H9 (cell line): Measurements from ENCODE around the gene CFAP77. TPM values are rescaled to one million over a fixed set of nuclear protein-coding genes. Genes with fewer than 3 reads are reported as not detected.

Experiments used
- DNase-seq: peaks from one replicate; pipeline ENCODE4 v3.0.0-alpha.2; 2017
- H2AFZ ChIP-seq: one replicate; pipeline ENCODE4 v1.6.1; 2013; ENCODE audit warnings: mild to moderate bottlenecking, low read length, control low read depth, moderate library complexity
- H2AK5ac ChIP-seq: 2 replicates; pipeline ENCODE4 v1.6.1; 2013; ENCODE audit warnings: low read length, control low read depth, mixed read lengths; ENCODE audit not compliant: insufficient read length
- H2BK120ac ChIP-seq: one replicate; pipeline ENCODE4 v1.6.1; 2013; ENCODE audit warnings: low read depth, mild to moderate bottlenecking, low read length, control low read depth, inconsistent platforms; ENCODE audit not compliant: poor library complexity, severe bottlenecking
- H2BK12ac ChIP-seq: 2 replicates; pipeline ENCODE4 v1.6.1; 2013; ENCODE audit warnings: low read length, control low read depth, mixed read lengths, low read depth; ENCODE audit not compliant: insufficient read length
- H2BK15ac ChIP-seq: 2 replicates; pipeline ENCODE4 v1.6.1; 2013; ENCODE audit warnings: low read depth, low read length, control low read depth
- H2BK20ac ChIP-seq: one replicate; pipeline ENCODE4 v1.6.1; 2013; ENCODE audit warnings: low read depth, mild to moderate bottlenecking, low read length, control low read depth, inconsistent platforms; ENCODE audit not compliant: poor library complexity, severe bottlenecking
- H2BK5ac ChIP-seq: 2 replicates; pipeline ENCODE4 v1.6.1; 2013; ENCODE audit warnings: low read length, control low read depth, mixed read lengths; ENCODE audit not compliant: insufficient read length
- H3K14ac ChIP-seq: 2 replicates; pipeline ENCODE4 v1.6.1; 2013; ENCODE audit warnings: low read length, control low read depth; ENCODE audit not compliant: insufficient read depth
- H3K18ac ChIP-seq: 2 replicates; pipeline ENCODE4 v1.6.1; 2013; ENCODE audit warnings: low read depth, mild to moderate bottlenecking, mixed read lengths, low read length, control low read depth; ENCODE audit not compliant: insufficient read length
- H3K23ac ChIP-seq: 2 replicates; pipeline ENCODE4 v1.6.1; 2013; ENCODE audit warnings: low read length, control low read depth, mixed read lengths, low read depth; ENCODE audit not compliant: insufficient read length
- H3K23me2 ChIP-seq: 2 replicates; pipeline ENCODE4 v1.6.1; 2013; ENCODE audit warnings: low read depth, mild to moderate bottlenecking, mixed read lengths, low read length, control low read depth; ENCODE audit not compliant: insufficient read length, poor library complexity, severe bottlenecking
- H3K27ac ChIP-seq: 2 replicates; pipeline ENCODE4 v1.5.1; 2013; ENCODE audit warnings: low read length, control low read depth, mixed read lengths, low read depth; ENCODE audit not compliant: insufficient read length
- H3K27me3 ChIP-seq: 2 replicates; pipeline ENCODE4 v1.6.1; 2013; ENCODE audit warnings: low read length, control low read depth, inconsistent platforms; ENCODE audit not compliant: insufficient read depth
- H3K4ac ChIP-seq: 2 replicates; pipeline ENCODE4 v1.6.1; 2013; ENCODE audit warnings: low read depth, mild to moderate bottlenecking, control low read depth, inconsistent platforms, low read length, moderate library complexity
- H3K4me1 ChIP-seq: 2 replicates; pipeline ENCODE4 v1.6.1; 2013; ENCODE audit warnings: low read length, control low read depth, inconsistent platforms; ENCODE audit not compliant: insufficient read depth
- H3K4me2 ChIP-seq: 2 replicates; pipeline ENCODE4 v1.6.1; 2013; ENCODE audit warnings: low read length, control low read depth, mixed read lengths; ENCODE audit not compliant: insufficient read length, insufficient read depth
- H3K56ac ChIP-seq: 2 replicates; pipeline ENCODE4 v1.6.1; 2013; ENCODE audit warnings: low read depth, mild to moderate bottlenecking, mixed read lengths, low read length, control low read depth; ENCODE audit not compliant: insufficient read length
- H3K79me1 ChIP-seq: 2 replicates; pipeline ENCODE4 v1.6.1; 2013; ENCODE audit warnings: low read depth, mild to moderate bottlenecking, moderate library complexity, low read length, control low read depth, inconsistent platforms; ENCODE audit not compliant: insufficient read depth, poor library complexity, severe bottlenecking
- H3K79me2 ChIP-seq: 2 replicates; pipeline ENCODE4 v1.6.1; 2013; ENCODE audit warnings: low read length, control low read depth, inconsistent platforms; ENCODE audit not compliant: insufficient read depth
- H3K9ac ChIP-seq: 2 replicates; pipeline ENCODE4 v1.6.1; 2013; ENCODE audit warnings: low read length, control low read depth, mixed read lengths; ENCODE audit not compliant: insufficient read length; ENCODE audit errors: extremely low read depth
- H3K9me3 ChIP-seq: one replicate; pipeline ENCODE4 v1.6.1; 2013; ENCODE audit warnings: low read depth, low read length, inconsistent platforms; ENCODE audit not compliant: control insufficient read depth
- H3T11ph ChIP-seq: one replicate; pipeline ENCODE4 v1.6.1; 2013; ENCODE audit warnings: mild to moderate bottlenecking, low read length, control low read depth, inconsistent platforms
- H4K20me1 ChIP-seq: one replicate; pipeline ENCODE4 v1.6.1; 2013; ENCODE audit not compliant: control insufficient read depth, insufficient read length, insufficient read depth
- H4K5ac ChIP-seq: 2 replicates; pipeline ENCODE4 v1.6.1; 2013; ENCODE audit warnings: low read depth, mild to moderate bottlenecking, mixed read lengths, low read length, control low read depth; ENCODE audit not compliant: insufficient read length
- H4K8ac ChIP-seq: replicated peaks from 2 replicates; pipeline ENCODE4 v1.6.1; 2013; ENCODE audit warnings: low read length, control low read depth, mixed read lengths, low read depth; ENCODE audit not compliant: insufficient read length
- H4K91ac ChIP-seq: 2 replicates; pipeline ENCODE4 v1.6.1; 2013; ENCODE audit warnings: low read depth, mild to moderate bottlenecking, moderate library complexity, mixed read lengths, low read length, control low read depth; ENCODE audit not compliant: insufficient read length
- H3K27ac Mint-ChIP-seq, 3 experiments: 2 replicates in 2 of 3; 3 replicates in 1 of 3; pipeline ENCODE4 v1.8.0; 2020 to 2021; ENCODE audit warnings: mixed read lengths in 3 of 3, mild to moderate bottlenecking in 1 of 3, moderate library complexity in 1 of 3
- H3K27me3 Mint-ChIP-seq: 2 replicates; pipeline ENCODE4 v1.8.0; 2021; ENCODE audit warnings: low read depth, mild to moderate bottlenecking, moderate library complexity, mixed read lengths
- H3K36me3 Mint-ChIP-seq, 3 experiments: 2 replicates in 2 of 3; 3 replicates in 1 of 3; pipeline ENCODE4 v1.8.0; 2020 to 2021; ENCODE audit warnings: low read depth in 3 of 3, mixed read lengths in 3 of 3; ENCODE audit not compliant: insufficient read depth in 1 of 3
- H3K4me1 Mint-ChIP-seq, 2 experiments: 2 replicates each; pipeline ENCODE4 v1.8.0; 2020; ENCODE audit warnings: mixed read lengths in 2 of 2
- H3K4me3 Mint-ChIP-seq, 2 experiments: 2 replicates in 1 of 2; 3 replicates in 1 of 2; pipeline ENCODE4 v1.8.0; 2020 to 2021; ENCODE audit warnings: mild to moderate bottlenecking in 2 of 2, mixed read lengths in 2 of 2, moderate library complexity in 1 of 2
- H3K9me3 Mint-ChIP-seq, 2 experiments: 2 replicates in 1 of 2; 3 replicates in 1 of 2; pipeline ENCODE4 v1.8.0; 2020; ENCODE audit warnings: mild to moderate bottlenecking in 2 of 2, mixed read lengths in 2 of 2, moderate library complexity in 1 of 2
- CTCF ChIP-seq: fragments of 200-600 bp; sonication (generic); conservative IDR thresholded peaks from 3 replicates; pipeline ENCODE4 v1.8.0; 2021; ENCODE audit warnings: antibody characterized with exemption, mild to moderate bottlenecking
- WGBS: extraction: QIAGEN DNeasy Blood & Tissue Kit; methylation state at CpG from one replicate; pipeline ENCODE4 v1.1.7; 2013; ENCODE audit warnings: missing lambda C conversion rate, low lambda C conversion rate, mixed read lengths; ENCODE audit not compliant: insufficient read length; ENCODE audit errors: extremely low coverage; 5-methylcytosine and 5-hydroxymethylcytosine counted together
- total RNA-seq: library from RNA; stranded (reverse); gene quantifications from 2 replicates; pipeline ENCODE4 v1.2.1, GENCODE V29; 2021

CFAP77 gene
- total RNA-seq, 1 experiment from 2014 or later, result 0.72 TPM

- no peak overlapping the region for H3K4me2 ChIP-seq
Measured at GRCh38 chr9:132583584-132584304, 173.7 kb downstream of the CFAP77 start.

More at GRCh38 chr9:132583584-132584304, 173.7 kb downstream of the CFAP77 start:
- Histone ChIP-seq H2AK5ac (no peak overlapping the region), H2BK20ac (no peak overlapping the region), H3T11ph (no peak overlapping the region), H3K79me1 (no peaks in the 10 kb centered on the region), H2BK15ac (no peak overlapping the region), H3K56ac (no peak overlapping the region), H2BK120ac (no peak overlapping the region), H4K91ac (no peak overlapping the region), H3K23ac (no peak overlapping the region), H3K4me1 (peaks cover 2% of the 10 kb centered on the region; the same call in 1 of the 2 replicates), H3K27ac (no peak overlapping the region), H3K79me2 (no peaks in the 10 kb centered on the region), H3K23me2 (peaks cover 14% of the 10 kb centered on the region), H2AFZ (no peak overlapping the region), H4K20me1 (peaks cover 3% of the 10 kb centered on the region), H2BK5ac (no peak overlapping the region), H4K5ac (no peak overlapping the region), H3K27me3 (peaks cover 95% of the 10 kb centered on the region), H3K9me3 (no peaks in the 10 kb centered on the region), H3K18ac (no peak overlapping the region), H4K8ac (no peak overlapping the region), H2BK12ac (no peak overlapping the region), H3K9ac (no peak overlapping the region), H3K4ac (no peak overlapping the region), H3K14ac (no peak overlapping the region)
- Mint-ChIP-seq H3K4me1 (peaks cover 29 to 63% of the 10 kb centered on the region in 2 experiments), H3K27me3 (peaks cover 100% of the 10 kb centered on the region), H3K9me3 (peaks cover 6 to 10% of the 10 kb centered on the region in 2 experiments; a peak in 4 of 5 replicates), H3K36me3 (no peaks in the 10 kb centered on the region), H3K27ac (no peak overlapping the region), H3K4me3 (peak overlapping the region in 1 of 2 experiments; percentile 44; a peak in 1 of 5 replicates)
- no CpG with 5 or more reads among the region's 8 CpGs for WGBS
- TF ChIP-seq CTCF, result no peak
- no peak for DNase-seq
